Naive thymus-derived CD4-positive, alpha-beta T cell (primary cell): ENCODE measurements around the gene DUSP28. TPM values are rescaled to one million over a fixed set of nuclear protein-coding genes. Genes with fewer than 3 reads are reported as not detected.

ENCODE experiments used
- ATAC-seq: fragments of 150-1000 bp; cut with Tn5 transposase; 2 replicates; pipeline ENCODE4 v1.10.0; 2021; ENCODE audit warnings: mild to moderate bottlenecking, moderate library complexity
- CTCF ChIA-PET: fragments of 350-600 bp; sonication (Branson Sonifier 250); formaldehyde crosslinking; loops from one replicate; lab custom pipeline; 2021; ENCODE audit warnings: antibody characterized with exemption; lab: Charles Lee
- POLR2A ChIA-PET: fragments of 350-600 bp; sonication (Branson Sonifier 250); formaldehyde crosslinking; loops from one replicate; lab custom pipeline; 2021; ENCODE audit warnings: antibody characterized with exemption, inconsistent platforms; lab: Charles Lee
- DNase-seq, 9 donors: peaks; one replicate each; pipeline versions ENCODE4 v3.0.0 to v3.0.0-alpha.2; 2020 to 2022; ENCODE audit warnings: mixed read lengths in 1 of 9
- H3K27ac ChIP-seq: one replicate; pipeline ENCODE4 v1.7.0; 2013; ENCODE audit warnings: mild to moderate bottlenecking, low read depth, low read length, moderate library complexity
- H3K27me3 ChIP-seq, 2 donors: one replicate each; pipeline ENCODE4 v1.7.0; 2013; ENCODE audit warnings: low read length in 2 of 2, mild to moderate bottlenecking in 2 of 2, moderate library complexity in 2 of 2; ENCODE audit not compliant: control insufficient read depth in 2 of 2, insufficient read depth in 2 of 2
- H3K36me3 ChIP-seq, 3 experiments: 1 replicate in 2 of 3; 2 replicates in 1 of 3; pipeline ENCODE4 v1.7.0; 2013; ENCODE audit warnings: low read length in 3 of 3, mild to moderate bottlenecking in 3 of 3, moderate library complexity in 1 of 3; ENCODE audit not compliant: insufficient read depth in 3 of 3, control insufficient read depth in 2 of 3
- H3K4me1 ChIP-seq, 2 donors: one replicate each; pipeline ENCODE4 v1.7.0; 2013; ENCODE audit warnings: low read length in 2 of 2, mild to moderate bottlenecking in 2 of 2, moderate library complexity in 1 of 2; ENCODE audit not compliant: control insufficient read depth in 2 of 2, insufficient read depth in 2 of 2
- H3K4me3 ChIP-seq: 2 replicates; pipeline ENCODE4 v1.7.0; 2013; ENCODE audit warnings: mild to moderate bottlenecking, low read length
- H3K9me3 ChIP-seq, 3 experiments: 1 replicate in 2 of 3; 2 replicates in 1 of 3; pipeline ENCODE4 v1.7.0; 2013; ENCODE audit warnings: low read length in 3 of 3; ENCODE audit not compliant: control insufficient read depth in 2 of 3
- H3K27ac Mint-ChIP-seq, 9 donors: one replicate each; pipeline ENCODE4 v1.8.0; 2020 to 2022; ENCODE audit warnings: mixed read lengths in 9 of 9, mild to moderate bottlenecking in 8 of 9, moderate library complexity in 5 of 9, inconsistent platforms in 2 of 9
- H3K27me3 Mint-ChIP-seq, 5 donors: one replicate each; pipeline ENCODE4 v1.8.0; 2021 to 2022; ENCODE audit warnings: mixed read lengths in 5 of 5, mild to moderate bottlenecking in 1 of 5
- H3K36me3 Mint-ChIP-seq, 5 donors: one replicate each; pipeline ENCODE4 v1.8.0; 2020 to 2022; ENCODE audit warnings: mixed read lengths in 5 of 5, mild to moderate bottlenecking in 3 of 5, inconsistent platforms in 1 of 5
- H3K4me1 Mint-ChIP-seq, 7 donors: one replicate each; pipeline ENCODE4 v1.8.0; 2020 to 2022; ENCODE audit warnings: mixed read lengths in 7 of 7, mild to moderate bottlenecking in 3 of 7, inconsistent platforms in 1 of 7
- H3K4me3 Mint-ChIP-seq, 10 donors: one replicate each; pipeline ENCODE4 v1.8.0; 2020 to 2022; ENCODE audit warnings: mild to moderate bottlenecking in 10 of 10, mixed read lengths in 10 of 10, moderate library complexity in 6 of 10, inconsistent platforms in 2 of 10
- H3K9me3 Mint-ChIP-seq, 11 donors: one replicate each; pipeline ENCODE4 v1.8.0; 2020 to 2022; ENCODE audit warnings: mixed read lengths in 11 of 11, mild to moderate bottlenecking in 4 of 11, inconsistent platforms in 1 of 11, moderate library complexity in 1 of 11
- intact Hi-C, 2 donors: fragments of 100-400 bp; cut with micrococcal nuclease; formaldehyde crosslinking; loops; one replicate each; pipeline ENCODE4 v1.15.1; 2023
- polyA plus RNA-seq, 2 donors: library from polyadenylated mRNA; unstranded; fragments of 300-500 nt; fragmentation: Illumina TruSeq; gene quantifications; one replicate each; pipeline ENCODE4 v1.2.3, GENCODE V29; 2021
- total RNA-seq, 6 experiments: library from RNA in 5 of 6; stranded (reverse) in 5 of 6; gene quantifications; 1 replicate in 5 of 6; 2 replicates in 1 of 6; pipeline ENCODE4 v1.2.3 and lab custom pipeline; 2021 to 2026

Gene DUSP28
- total and polyA plus RNA-seq, 7 experiments from 2014 or later, result 11.1 to 30.1 (median 17.8) TPM

- peak overlapping the region; percentile 90 to 99 (median 98) for H3K27ac Mint-ChIP-seq
- Histone ChIP-seq H3K4me3 (peak overlapping the region; percentile 82), H3K4me1 (peaks cover 75% of the 10 kb centered on the region in 2 donors), H3K36me3 (peaks cover 0 to 4% (median 0%) of the 10 kb centered on the region in 3 experiments), H3K27ac (peak overlapping the region; percentile 73), H3K27me3 (no peaks in the 10 kb centered on the region), H3K9me3 (no peaks in the 10 kb centered on the region)
- intact Hi-C loops, result loop anchor here (1.0 to 10.0 kb wide), 19 partner anchors 14 to 1319 kb away; partner anchors contain the start of genes CAPN10 (in 2 of the 2), D2HGDH (in 1 of the 2), DTYMK (in 1 of the 2) and GPR35 (in 1 of the 2)
- H3K9me3 Mint-ChIP-seq, result no peaks in the 10 kb centered on the region
- H3K27me3 Mint-ChIP-seq, result no peaks in the 10 kb centered on the region
- CTCF ChIA-PET, result interaction anchor here (0.6 to 5.8 kb wide), 11 partner anchors 7 to 1990 kb away, joined by 3 to 61 read pairs (median 4); partner anchors contain the start of gene CAPN10
- POLR2A ChIA-PET, result interaction anchor here (0.7 to 10.7 kb wide), 18 partner anchors 9 to 1136 kb away, joined by 3 to 264 read pairs (median 4); partner anchors contain the start of genes CAPN10, GPR35, ING5 and NDUFA10
- H3K4me3 Mint-ChIP-seq, result peak overlapping the region; percentile 88 to 98 (median 94)
- peaks cover 46 to 79% (median 71%) of the 10 kb centered on the region in 7 donors for H3K4me1 Mint-ChIP-seq
- peaks cover 0 to 40% (median 6%) of the 10 kb centered on the region in 5 donors for H3K36me3 Mint-ChIP-seq
- DNase-seq (peak; percentile 70 to 90 (median 83)), ATAC-seq (peak; percentile 60)
These were observed 5.4 kb downstream of the DUSP28 start for GRCh38 chr2:240565333-240566202.

DNA sequence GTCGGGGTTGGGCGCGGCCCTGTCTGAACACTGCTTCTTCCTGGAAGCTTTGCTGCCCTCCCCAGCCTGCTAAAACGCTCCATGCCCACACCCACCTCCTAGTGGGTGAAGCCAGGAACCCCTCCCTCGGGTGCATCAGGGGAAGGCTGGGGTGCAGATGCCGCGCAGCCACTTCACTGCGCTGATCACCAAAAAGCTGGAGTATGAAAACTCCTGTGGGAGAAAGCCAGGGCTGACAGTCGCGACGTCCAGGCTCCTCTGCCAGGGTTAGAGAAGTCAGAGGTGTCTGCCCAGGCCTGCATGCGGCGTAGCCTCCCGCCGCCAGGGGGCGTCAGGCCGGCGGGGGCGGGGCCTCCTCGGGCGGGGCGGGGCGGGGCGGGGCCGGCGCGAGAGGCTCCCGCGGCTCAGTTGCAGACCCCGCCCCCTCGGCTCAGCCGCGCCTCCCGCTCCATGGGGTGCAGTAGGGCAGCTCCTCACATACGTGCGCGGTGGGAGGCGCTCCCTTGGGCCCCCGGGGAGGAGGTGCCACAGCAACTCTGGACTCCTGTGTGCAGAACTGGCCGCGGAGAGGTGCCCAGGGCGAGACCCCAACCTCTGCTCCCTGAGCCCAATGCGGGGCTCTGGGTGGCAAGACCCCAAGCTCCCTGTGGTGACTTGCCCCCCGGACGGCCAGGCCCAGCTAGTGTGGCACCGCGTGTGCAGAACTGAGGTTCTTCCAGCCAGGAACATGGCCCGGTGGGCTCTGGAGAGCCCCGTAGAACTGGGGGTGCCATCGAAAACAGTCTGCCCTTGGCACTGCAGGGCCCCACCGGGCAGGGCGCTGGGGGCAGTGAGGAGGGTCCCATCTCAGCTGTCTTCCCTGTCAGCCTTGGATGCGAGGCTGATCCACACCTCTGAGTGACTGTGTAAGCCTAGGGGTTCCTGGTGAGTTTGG, 6.3 kb downstream of the DUSP28 start:
- H3K4me1 Mint-ChIP-seq, result peaks cover 53 to 82% (median 75%) of the 10 kb centered on the region in 7 donors
- peak overlapping the region; percentile 88 to 98 (median 94) for H3K4me3 Mint-ChIP-seq
- no peaks in the 10 kb centered on the region for H3K9me3 Mint-ChIP-seq
- H3K36me3 Mint-ChIP-seq, result peaks cover 0 to 43% (median 6%) of the 10 kb centered on the region in 5 donors
- H3K4me3 ChIP-seq, result peak overlapping the region; percentile 82
- peaks cover 80% of the 10 kb centered on the region in 2 donors for H3K4me1 ChIP-seq
- peak overlapping the region; percentile 85 for H3K27ac ChIP-seq
- ATAC-seq (peak; percentile 79), DNase-seq (peak; percentile 86 to 96 (median 92))
- peaks cover 0 to 8% (median 0%) of the 10 kb centered on the region in 3 experiments for H3K36me3 ChIP-seq
- CTCF ChIA-PET, result interaction anchor here (0.6 to 5.8 kb wide), 12 partner anchors 8 to 1991 kb away, joined by 3 to 61 read pairs (median 4); partner anchors contain the start of gene CAPN10
- no peaks in the 10 kb centered on the region for H3K9me3 ChIP-seq
- peak overlapping the region; percentile 90 to 99 (median 98) for H3K27ac Mint-ChIP-seq
- POLR2A ChIA-PET, result interaction anchor here (0.6 to 10.7 kb wide), 16 partner anchors 10 to 1135 kb away, joined by 3 to 264 read pairs (median 4); partner anchors contain the start of genes CAPN10, GPR35 and ING5
- intact Hi-C loops, result loop anchor here (1.0 to 10.0 kb wide), 18 partner anchors 13 to 1318 kb away; partner anchors contain the start of genes CAPN10 (in 2 of the 2), D2HGDH (in 1 of the 2), DTYMK (in 1 of the 2) and GPR35 (in 1 of the 2)
- no peaks in the 10 kb centered on the region for H3K27me3 ChIP-seq
- H3K27me3 Mint-ChIP-seq, result no peaks in the 10 kb centered on the region

GRCh38 chr2:240567137-240567871, 7.1 kb downstream of the DUSP28 start:
- Mint-ChIP-seq H3K27me3 (no peaks in the 10 kb centered on the region), H3K4me3 (peak overlapping the region; percentile 88 to 98 (median 94)), H3K9me3 (no peaks in the 10 kb centered on the region), H3K4me1 (peaks cover 47 to 81% (median 67%) of the 10 kb centered on the region in 7 donors), H3K27ac (peak overlapping the region; percentile 90 to 99 (median 97)), H3K36me3 (peaks cover 0 to 38% (median 4%) of the 10 kb centered on the region in 5 donors)
- H3K9me3 ChIP-seq, result no peaks in the 10 kb centered on the region
- peaks cover 72 to 78% of the 10 kb centered on the region in 2 donors for H3K4me1 ChIP-seq
- H3K27me3 ChIP-seq, result no peaks in the 10 kb centered on the region
- peak overlapping the region; percentile 85 for H3K27ac ChIP-seq
- CTCF ChIA-PET, result interaction anchor here (1.0 to 5.8 kb wide), 6 partner anchors 9 to 55 kb away, joined by 3 to 61 read pairs (median 8); partner anchors contain the start of gene CAPN10
- peak overlapping the region; percentile 72 for H3K4me3 ChIP-seq
- no peak for ATAC-seq
- peaks cover 0 to 14% (median 0%) of the 10 kb centered on the region in 3 experiments for H3K36me3 ChIP-seq
- peak; percentile 14 to 59 (median 37) for DNase-seq
- POLR2A ChIA-PET, result interaction anchor here (0.6 to 10.7 kb wide), 10 partner anchors 9 to 1134 kb away, joined by 3 to 264 read pairs (median 6); partner anchors contain the start of genes CAPN10 and ING5
- intact Hi-C loops, result loop anchor here (2.0 to 10.0 kb wide), 13 partner anchors 45 to 1317 kb away; partner anchors contain the start of genes D2HGDH (in 1 of the 2), DTYMK (in 1 of the 2), HDAC4 (in 1 of the 2) and ING5 (in 1 of the 2)

GRCh38 chr2:240567872-240568677, 7.9 kb downstream of the DUSP28 start, which contains the start of gene RNPEPL1:
RNPEPL1 (plus strand) TSS chr2:240568484; CDS start chr2:240568587, 103 bp downstream.
- peak; percentile 48 for ATAC-seq
- H3K4me1 Mint-ChIP-seq, result peaks cover 47 to 76% (median 61%) of the 10 kb centered on the region in 7 donors
- H3K4me3 Mint-ChIP-seq, result peak within 1 kb of the TSS; percentile 88 to 98 (median 94)

More at GRCh38 chr2:240567872-240568677, 7.9 kb downstream of the DUSP28 start, which contains the start of gene RNPEPL1:
- Mint-ChIP-seq H3K36me3 (peaks cover 0 to 31% (median 4%) of the 10 kb centered on the region in 5 donors), H3K27ac (peak within 1 kb of the TSS; percentile 90 to 99 (median 97)), H3K9me3 (no peaks in the 10 kb centered on the region), H3K27me3 (no peaks in the 10 kb centered on the region)
- H3K4me3 ChIP-seq, result peak within 1 kb of the TSS; percentile 72
- H3K9me3 ChIP-seq, result no peaks in the 10 kb centered on the region
- ChIA-PET CTCF (interaction anchor here (1.3 to 1.7 kb wide), 2 partner anchors 8 to 18 kb away, joined by 3 to 6 read pairs; partner anchors contain the start of genes CAPN10 and DUSP28), POLR2A (interaction anchor here (0.7 to 10.7 kb wide), 14 partner anchors 7 to 747 kb away, joined by 3 to 264 read pairs (median 6); partner anchors contain the start of genes CAPN10 and DUSP28)
- no peaks in the 10 kb centered on the region for H3K27me3 ChIP-seq
- H3K36me3 ChIP-seq, result peaks cover 0 to 19% (median 0%) of the 10 kb centered on the region in 3 experiments
- H3K27ac ChIP-seq, result peak within 1 kb of the TSS; percentile 85
- DNase-seq, result peak; percentile 52 to 75 (median 61)
- H3K4me1 ChIP-seq, result peaks cover 64 to 70% of the 10 kb centered on the region in 2 donors
- intact Hi-C loops, result loop anchor here (1.0 to 10.0 kb wide), 14 partner anchors 8 to 1317 kb away; partner anchors contain the start of genes DUSP28 (in 2 of the 2), D2HGDH (in 1 of the 2), DTYMK (in 1 of the 2) and HDAC4 (in 1 of the 2)
